RCC 7860 (cell line): Measurements from ENCODE around the gene ITGB2.
A peak's percentile ranks its signal among the peaks of the same experiment; 100 is the strongest.
"Not testable (repeated sequence)": the region's sequence is repeated elsewhere in the genome, so short reads cannot be mapped to it uniquely, and the experiment has no call there.

Experiments used
- DNase-seq: peaks from one replicate; pipeline ENCODE4 v3.0.0-alpha.2; 2015; ENCODE audit warnings: low spot score
- FAIRE-seq: peaks from 2 replicates; lab custom pipeline; 2012; peaks lifted over from hg19 to GRCh38; lab: Jason Lieb, UNC

ITGB2 gene

DNA sequence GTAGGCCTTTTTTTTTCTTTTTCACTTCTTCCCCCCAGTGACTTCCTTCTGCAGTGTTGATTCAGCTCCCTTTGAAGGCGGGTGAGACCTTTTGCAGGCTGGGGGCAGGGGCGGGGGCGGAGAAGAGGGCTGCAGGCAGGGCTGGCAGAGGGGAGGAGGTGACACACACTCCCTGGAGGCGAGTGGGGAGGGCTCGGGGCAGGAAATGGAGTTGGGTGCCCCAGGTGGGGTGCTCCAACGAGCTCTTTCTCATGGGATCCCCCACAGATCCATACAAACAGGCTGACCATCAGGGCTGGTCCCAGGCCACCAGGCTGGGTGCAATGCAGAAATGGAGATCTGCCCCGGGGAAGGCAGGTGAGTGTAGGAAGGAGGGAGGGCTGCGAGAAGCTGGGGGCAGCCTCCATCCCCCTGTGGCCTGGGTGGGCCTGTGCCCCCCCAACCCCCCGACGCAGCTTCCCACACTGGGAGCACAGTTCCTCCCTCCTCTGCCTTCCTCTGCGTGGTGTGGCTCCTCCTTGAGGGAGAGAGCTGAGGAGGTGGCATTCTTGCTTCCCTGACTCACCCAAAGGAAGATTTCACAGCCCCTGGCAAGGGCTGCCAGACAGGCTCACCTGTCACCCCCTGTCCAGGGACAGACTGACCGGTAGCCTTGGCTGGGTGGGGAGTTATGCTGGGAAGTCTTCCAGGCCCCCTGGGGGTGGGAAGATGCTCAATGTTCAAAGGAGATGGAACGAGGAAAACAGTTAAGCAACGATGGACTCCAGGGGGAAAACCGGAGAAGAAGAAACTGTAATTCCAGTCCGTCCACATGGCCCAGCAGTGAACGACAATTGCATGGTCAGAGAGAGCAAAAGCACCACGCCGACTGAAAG, 7.1 kb upstream of the ITGB2 start:
- peak; percentile 70 for FAIRE-seq
- DNase-seq, result peak; percentile 90

DNA sequence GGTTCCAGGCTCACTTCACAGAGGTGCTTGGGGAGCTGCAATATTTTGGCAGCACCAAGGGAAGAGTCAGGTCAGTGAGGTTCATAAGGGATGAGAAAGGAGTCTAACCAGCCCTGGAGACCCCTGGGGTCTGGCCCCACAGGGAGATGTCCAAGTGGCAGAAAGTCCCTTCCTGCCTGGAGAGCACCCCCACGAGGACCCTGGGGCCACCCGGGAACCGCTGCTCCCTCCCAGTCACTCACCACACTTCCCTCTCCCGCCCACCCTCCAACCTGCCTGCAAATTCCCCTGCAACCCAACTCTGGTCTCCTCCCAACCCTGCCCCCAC, 6.5 kb upstream of the ITGB2 start:
- DNase-seq, result no peak
- no peak for FAIRE-seq

DNA sequence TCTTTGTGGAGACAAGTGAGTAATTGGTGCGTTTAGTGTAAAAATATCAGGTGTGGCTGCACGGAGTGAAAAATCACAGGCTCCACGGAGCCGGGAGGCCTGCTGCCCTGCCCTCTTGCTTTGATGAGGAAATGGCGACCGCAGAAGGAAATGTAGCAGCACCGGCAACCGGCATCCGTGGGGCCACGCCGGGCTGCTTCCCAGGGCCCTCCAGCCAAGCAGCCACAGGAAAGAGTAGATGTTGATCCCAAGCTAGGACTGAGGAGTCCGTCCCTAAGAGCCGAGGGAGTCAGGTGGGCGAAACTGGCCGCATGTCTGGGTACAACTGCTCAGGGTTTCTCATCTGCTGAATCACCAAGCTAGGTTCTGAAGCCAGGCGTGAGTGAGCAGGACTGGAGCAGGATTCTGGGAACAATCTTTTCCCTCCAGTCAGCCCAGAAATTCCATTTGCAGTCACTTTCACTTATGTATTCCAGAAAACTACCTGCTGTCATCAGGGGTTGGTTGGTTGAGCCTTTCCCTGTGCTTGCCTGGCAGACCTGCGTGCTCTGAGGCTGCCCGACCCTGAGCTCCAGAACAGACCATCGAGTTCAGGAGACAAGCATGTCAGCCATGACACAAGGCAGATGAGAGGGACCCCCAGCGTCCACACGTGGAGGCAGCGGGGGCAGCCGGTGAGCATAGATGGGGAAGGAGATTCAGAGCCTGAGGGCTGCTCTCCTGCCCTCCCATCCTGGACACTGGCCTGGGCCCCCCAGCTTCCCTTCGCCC, 5.8 kb upstream of the ITGB2 start:
- DNase-seq (peak; percentile 58), FAIRE-seq (no peak)

DNA sequence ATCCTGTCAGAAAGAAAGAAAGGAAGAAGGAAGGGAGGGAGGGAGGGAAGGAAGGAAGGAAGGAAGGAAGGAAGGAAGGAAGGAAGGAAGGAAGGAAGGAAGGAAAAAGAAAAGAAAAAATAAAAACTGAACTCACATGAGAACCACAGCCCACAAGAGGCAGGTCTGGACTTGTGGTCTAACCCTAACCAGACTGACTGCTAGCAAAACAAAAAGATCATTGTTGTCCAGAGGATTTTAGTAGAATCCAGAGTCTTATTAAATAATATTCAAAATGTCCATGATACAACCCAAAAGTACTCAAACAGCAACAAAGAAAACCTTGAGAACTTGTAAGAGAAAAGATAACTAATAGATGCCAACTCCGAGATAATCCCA, 4.7 kb upstream of the ITGB2 start:
- FAIRE-seq (no peak), DNase-seq (no peak)

DNA sequence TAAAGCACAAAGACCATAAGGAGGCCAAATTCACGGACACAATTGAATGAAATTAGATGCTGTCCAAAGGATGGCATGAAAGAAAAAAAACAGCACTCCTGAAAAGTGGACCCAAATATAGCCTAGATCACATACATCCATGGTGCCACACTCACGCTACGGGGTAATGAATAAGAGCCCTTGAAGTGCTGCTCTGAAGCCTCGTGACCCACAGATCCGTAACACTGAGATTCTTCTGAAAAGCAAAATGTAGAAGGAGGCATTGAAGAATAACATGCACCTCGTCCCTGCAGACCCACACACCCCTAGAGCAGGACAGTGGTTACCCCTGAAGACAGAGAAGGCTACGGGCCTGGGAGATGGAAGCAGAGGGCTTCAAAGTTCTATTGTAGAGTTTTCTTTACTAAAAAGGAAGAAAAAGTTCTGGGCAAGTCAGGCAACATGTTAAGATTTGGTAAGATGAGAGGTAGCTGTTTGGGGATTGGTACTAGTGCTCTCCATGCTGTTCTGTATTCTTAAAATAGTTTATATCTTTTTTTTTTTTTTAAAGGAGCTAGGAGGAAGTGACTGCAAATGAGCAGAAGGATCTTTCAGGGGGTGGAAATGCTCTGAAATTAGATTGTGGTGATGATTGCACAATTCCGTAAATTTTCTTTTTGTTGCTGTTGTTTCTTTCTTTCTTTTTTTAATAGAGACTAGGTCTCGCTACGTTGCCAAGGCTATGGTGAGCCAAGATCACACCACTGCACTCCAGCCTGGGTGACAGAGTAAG, 4.1 kb upstream of the ITGB2 start:
- DNase-seq, result no peak
- no peak for FAIRE-seq

DNA sequence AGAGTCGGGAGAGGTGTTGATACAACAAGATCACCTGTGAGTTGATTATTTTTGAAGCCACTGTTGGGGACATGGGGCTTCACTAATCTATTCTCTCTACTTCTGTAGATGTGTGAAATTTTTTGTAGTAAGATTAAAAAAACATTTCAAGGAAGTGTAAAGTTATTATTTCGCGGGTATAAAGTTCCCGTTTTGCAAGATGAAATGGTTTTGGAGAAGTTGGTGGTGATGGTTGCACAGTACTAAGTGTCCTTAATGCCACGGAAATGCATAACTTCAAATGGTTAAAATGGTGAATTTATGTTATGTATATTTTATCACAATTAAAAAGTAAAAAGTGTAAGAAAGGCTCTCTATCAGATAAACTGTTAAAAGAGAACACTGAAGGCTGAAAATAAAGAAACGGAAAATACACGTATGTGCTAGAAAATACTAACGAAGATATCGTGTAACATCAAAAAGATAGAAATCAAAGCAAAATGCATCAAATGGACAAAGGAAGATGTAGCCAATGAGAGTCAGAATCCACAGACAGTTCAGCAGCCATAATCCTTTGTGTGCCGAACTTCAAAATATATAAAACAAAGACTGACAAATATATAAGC, 2.9 kb upstream of the ITGB2 start:
- no peak for DNase-seq
- no peak for FAIRE-seq

DNA sequence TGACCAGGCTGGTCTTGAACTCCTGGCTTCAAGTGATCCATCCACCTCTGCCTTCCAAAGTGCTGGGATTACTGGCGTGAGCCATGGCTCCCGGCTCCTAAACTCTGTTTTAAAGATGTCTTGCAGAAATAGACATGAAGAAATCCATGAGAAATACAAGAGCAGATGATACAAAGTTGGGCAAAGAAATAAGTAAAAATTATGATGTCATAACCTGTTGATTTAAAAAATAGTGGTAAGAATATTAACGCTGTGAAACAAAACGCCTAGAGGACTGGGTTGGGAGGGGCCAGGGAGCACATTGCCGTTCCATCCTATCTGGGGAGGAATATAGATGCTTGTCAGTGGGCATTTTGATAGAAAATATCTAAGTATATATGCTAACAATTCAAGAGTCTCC, 1.2 kb upstream of the ITGB2 start:
- no peak for DNase-seq
- no peak for FAIRE-seq

DNA sequence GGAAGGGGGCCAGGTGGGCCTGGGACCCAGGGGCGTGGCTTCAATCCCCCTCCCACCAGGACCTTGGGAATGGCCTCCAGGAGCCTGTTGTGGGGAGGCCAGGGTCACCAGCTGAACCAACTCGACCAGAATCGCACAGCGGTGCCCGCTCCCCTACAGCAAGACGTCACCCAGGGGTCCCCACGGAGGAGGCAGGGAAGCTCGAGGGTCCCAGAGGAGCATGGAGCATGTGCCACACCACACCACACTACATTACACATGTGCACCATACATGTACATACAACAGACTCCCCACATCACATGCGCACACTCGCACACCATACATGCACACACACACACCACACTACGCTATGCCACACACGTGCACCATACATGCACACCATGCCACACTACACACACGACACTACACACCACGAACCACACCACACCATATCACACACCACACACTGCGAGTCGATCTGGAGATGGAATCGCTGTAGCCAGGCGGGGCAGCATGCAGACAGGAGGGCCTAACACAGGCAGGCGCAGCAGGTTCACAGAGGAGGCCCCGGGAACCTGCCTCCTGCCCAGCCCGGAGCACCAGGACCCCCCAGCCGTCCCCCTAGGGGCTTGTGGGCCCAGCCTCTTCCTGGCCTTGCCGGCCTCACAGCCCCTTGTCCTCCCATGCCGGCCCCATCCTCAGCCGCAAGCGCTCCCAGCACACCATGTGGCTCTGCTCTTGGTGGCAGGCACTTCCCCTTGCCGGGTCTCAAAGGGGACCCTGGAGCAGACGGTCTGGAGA, 596 bp downstream of the ITGB2 start:
- FAIRE-seq (no peak), DNase-seq (no peak)

DNA sequence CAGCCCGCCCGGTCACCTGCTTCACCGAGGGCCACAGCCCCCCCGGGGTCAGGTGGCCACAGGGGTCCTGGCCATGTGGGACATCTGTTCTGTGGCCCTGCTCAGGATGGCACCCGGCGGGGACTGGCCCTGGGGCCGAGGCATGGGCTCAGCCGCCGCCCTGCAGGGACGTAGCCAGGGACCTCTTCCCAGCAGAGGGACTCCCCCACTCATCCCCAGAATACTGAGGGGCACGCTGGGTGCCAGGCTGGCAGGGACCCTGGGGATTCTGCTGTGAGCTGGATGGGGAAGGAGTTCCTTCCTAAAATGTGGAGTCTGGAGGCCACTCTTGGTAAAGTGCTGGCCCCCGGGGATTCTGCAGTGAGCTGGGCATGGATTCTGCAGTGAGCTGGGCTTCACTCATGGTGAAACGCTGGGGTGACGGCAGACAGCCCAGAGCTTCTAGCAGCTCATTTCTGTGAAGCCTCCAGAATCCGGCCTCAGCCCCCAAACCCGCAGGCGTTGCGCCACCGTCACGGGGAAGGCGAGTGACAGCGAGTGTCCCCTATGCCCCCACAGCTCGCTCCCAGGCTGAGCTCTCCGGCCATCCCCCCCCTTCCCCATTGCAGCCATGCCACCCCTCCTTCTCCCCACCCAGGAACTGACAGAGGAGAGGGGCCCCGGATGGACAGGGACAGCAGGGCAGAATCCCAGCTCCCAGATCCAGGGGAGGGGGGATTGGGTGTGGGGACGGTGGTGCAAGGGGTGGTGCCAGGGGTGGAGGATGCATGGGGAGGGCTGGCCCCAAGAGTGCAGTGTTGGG, 1.4 kb downstream of the ITGB2 start:
- no peak for DNase-seq
- FAIRE-seq, result no peak

DNA sequence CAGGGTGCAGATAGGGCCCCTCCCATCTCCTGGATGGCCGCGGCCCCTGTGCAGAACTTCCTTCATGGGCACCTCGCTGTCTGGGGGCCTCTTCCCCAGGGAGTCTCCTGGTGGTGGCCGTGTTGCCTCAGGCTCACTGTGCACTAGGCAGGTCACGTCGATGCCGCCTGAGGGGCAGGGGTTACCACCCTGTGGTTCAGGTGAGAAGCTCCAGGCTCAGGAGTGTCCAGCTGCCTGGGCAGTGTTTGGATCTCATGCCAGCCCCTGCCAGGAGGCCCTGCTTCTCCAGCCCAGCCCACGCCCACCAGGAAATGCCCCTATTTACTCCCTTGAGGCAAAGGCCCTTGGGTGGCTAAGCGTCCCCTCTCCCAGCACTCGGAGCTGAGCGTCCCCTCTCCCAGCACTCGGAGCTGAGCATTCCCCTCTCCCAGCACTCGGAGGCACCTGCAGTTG, 2.1 kb downstream of the ITGB2 start:
- FAIRE-seq (no peak), DNase-seq (no peak)

DNA sequence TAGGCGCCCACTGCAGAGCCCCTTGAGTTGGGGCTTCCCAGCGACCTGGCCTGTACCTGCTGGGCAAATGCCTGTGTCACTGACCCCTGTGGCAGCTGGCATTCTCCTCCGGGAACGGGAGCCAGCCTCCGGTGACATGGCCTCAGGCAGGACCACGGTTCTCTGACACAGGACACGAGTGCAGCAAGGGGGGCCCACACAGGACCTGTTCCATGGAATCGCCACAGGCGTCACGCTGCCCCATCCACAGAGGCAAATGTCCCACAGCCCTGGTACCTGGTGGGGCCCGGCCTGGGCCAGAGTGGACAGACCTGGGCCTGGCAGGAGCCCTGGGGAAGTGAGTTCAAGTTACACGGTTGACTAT, 2.6 kb downstream of the ITGB2 start:
- FAIRE-seq, result no peak

DNA sequence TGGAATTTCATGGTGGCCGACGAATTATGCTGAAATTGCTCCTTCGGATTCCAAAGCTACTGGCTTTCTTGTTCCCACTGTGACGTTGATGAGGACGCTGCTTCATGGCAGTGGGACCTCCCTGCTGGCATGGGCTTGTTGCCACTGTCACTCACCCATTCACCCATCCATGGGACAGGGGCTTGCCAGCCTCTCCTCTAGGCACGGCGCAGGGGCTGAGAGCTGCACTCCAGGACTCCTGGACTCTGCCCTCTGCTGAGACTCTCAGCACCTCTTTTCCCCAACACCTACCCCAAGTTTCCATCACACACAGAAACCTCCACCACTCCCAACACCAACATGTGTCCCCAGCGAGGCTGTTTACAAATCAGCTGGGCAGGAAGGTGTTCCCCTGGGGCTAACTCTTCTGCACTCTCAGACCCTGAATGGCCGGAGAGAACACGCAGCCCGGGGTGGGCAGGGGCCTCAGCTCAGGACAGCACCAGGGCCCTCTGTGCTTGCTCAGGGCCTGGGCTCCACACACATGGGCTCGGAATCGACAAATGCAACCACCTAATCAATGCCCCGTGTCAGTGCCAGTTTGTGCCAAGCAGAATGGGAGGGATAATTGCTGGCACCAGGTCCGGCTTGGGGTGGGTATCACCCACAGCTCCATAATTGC, 3.1 kb downstream of the ITGB2 start:
- FAIRE-seq (no peak), DNase-seq (no peak)

More for the DNA sequence above, 2.6 kb downstream of the ITGB2 start:
- DNase-seq, result no peak

DNA sequence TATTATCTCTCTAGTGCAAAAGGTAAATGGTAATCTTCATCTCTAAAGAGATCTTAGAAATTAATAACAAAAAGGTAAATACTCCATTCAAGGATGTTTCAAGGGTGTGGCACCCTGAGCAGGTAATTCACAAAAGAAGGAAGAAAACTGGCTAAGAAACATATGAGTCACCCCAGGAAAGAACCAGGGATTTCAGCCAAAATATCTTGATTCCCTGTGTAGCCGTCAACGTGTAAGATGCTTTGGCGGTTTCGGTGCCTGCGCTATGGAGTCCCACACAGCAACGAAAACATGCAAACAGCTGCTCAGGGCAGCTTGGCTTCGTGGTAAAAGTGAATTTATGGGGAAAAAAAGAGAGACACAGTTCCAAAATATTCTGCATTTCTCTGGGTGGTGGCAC, 3.7 kb downstream of the ITGB2 start:
- DNase-seq (no peak), FAIRE-seq (no peak)

DNA sequence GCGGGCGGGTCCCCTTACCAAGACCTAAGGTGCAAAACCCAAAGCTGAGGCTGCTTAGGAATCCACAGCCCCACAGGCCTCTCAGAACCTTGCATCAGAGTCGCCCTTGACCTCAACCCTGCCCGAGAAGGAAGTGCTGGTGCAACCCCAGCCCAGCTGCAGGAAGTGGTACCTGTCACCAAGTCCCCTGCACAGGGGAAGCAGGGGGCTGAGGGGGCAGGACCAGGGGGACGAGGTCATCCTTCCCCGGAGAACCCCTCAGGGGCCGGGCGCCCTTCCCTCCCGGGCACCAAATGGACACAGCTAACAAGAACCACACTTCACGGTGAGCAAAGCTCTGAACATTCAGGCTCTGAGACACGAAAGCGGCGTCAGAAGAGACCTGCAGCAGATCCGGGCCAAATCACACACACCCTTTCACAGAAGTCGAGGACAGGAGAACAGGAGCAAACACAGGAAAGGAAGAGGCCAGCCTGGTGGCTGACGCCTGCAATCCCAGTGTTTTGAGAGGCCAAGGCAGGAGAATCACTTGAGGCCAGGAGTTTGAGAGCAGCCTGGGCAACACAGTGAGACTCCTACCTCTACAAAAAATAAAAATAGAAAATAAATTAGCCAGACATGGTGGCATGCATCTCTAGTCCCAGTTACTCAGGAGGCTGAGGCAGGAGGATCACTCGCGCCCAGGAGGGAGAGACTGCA, 6.4 kb downstream of the ITGB2 start:
- DNase-seq (no peak), FAIRE-seq (no peak)

DNA sequence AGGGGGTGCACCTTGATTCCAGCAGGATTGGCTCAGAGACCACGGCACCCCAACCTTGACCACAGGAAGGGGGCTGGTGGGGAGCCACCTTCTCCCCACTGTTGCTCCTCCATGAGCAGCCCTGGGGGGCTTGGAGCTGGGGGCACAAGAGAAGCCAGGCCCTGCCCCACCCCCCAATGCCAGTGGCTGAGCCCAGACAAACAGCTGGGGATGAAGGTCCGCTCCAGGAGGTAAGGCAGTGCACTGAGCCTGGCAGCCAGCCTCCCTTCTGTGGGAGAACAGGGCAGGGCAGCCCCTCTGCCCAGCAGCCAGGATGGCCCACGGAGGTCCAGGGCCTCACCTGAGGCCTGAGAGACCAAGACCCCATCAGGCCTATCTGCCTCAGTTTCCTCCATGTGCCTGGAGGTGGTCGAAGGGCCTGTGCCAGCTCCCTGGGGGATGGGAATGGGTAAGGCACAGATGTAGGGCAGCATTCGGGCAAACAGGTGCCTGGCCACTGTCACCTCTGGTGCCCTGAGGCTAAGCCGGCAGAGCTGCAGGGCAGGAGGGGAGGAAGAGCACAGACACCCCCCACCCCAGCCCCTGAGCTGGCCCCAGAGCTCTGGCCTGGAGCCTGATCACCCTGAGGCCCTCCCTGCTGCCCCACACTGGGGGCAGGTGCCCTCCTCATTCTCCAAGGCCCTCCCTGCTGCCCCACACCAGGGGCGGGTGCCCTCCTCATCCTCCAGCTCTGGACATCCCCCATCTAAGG, 7.1 kb downstream of the ITGB2 start:
- FAIRE-seq, result no peak
- DNase-seq, result no peak

DNA sequence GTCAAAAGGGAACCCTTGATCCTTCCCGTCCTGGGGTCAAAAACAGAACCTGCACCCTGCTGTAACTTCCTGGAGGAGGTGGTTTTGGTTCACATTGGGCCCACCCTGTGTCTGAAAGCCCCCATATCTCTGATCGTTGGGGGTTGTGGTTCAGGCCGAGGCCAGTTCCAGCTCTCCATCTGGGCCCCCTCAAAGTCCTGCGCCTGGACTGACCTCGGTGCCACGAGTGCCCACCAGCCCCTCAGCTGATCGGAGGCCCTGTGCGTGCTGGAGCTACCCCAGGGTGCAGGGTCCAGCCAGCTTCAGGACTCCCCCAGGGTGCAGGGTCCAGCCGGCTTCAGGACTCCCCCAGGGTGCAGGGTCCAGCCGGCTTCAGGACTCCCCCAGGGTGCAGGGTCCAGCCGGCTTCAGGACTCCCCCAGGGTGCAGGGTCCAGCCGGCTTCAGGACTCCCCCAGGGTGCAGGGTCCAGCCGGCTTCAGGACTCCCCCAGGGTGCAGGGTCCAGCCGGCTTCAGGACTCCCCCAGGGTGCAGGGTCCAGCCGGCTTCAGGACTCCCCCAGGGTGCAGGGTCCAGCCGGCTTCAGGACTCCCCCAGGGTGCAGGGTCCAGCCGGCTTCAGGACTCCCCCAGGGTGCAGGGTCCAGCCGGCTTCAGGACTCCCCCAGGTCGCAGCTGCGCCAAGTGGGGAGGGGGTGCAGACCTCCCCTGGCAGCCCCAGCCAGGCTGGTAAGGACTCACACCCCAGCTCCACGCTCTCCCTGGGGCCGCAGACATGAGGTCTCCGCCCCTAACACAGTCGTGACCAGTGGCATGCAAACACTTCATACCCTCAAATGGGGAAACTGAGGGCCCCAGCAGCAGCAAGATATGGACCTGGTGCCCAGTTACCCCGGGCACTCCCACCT, 7.9 kb downstream of the ITGB2 start:
- DNase-seq, FAIRE-seq: not testable (repeated sequence)

DNA sequence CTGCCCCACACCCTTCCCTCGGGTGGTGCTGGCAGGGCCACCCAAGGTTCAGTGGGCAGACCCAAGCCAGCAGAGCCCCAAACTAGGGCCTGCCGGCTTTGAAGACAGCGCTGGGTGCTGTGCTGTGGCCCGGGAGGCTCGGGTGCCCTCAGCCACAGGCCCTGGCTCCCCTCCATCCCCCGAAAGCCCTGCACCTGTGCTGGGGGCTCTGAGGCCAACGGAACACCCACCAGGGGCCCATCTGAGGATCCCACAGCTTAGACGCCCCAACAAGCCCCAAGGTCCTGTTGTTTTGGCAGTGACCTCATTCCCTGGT, 8.6 kb downstream of the ITGB2 start:
- DNase-seq, result no peak
- FAIRE-seq, result no peak
